H1 (cell line): ENCODE measurements around the gene RMDN3. TPM values are rescaled to one million over a fixed set of nuclear protein-coding genes. Genes with fewer than 3 reads are reported as not detected.

Experiments
- CHD7 ChIP-seq: fragments of 300-600 bp; sonication (generic); IDR thresholded peaks from 2 replicates; pipeline ENCODE4 v1.7.1; 2012; ENCODE audit warnings: low read length, moderate library complexity, mild to moderate bottlenecking, inconsistent platforms; ENCODE audit not compliant: insufficient replicate concordance
- MAFK ChIP-seq: IDR thresholded peaks from 2 replicates; pipeline ENCODE4 v1.6.1; 2012; ENCODE audit warnings: low read depth, mild to moderate bottlenecking, improper control_type of control experiment, low read length
- NANOG ChIP-seq: IDR thresholded peaks from 2 replicates; pipeline ENCODE4 v1.6.1; 2011; ENCODE audit warnings: low read length, low read depth, mild to moderate bottlenecking, inconsistent platforms; ENCODE audit not compliant: insufficient read depth, poor library complexity, severe bottlenecking
- polyA plus RNA-seq, 7 experiments: library from polyadenylated mRNA; depleted of rRNA in 3 of 7; stranded (reverse) in 5 of 7; unstranded in 2 of 7; fragments of >200 nt in 5 of 7; fragments of 200-250 nt in 2 of 7; gene quantifications; 1 replicate in 5 of 7; 2 replicates in 1 of 7; 4 replicates in 1 of 7; pipeline versions ENCODE4 v1.2.1 to v1.2.3, GENCODE V29; 2011 to 2013; ENCODE audit warnings: missing spikeins in 2 of 7, mixed read lengths in 2 of 7
- total RNA-seq: library from RNA; stranded (reverse); fragmentation: NEBNext Ultra II Directional; extraction: Animal tissue kit (Norgen Biotek cat#: 25700); gene quantifications from 2 replicates; pipeline ENCODE4 v1.2.1, GENCODE V29; 2021

Gene RMDN3
- total and polyA plus RNA-seq, 2 of the 8 experiments (the other 6 are each of a cell fraction or from before 2014, with no cell fraction given), result 10.8 to 24.1 TPM

DNA sequence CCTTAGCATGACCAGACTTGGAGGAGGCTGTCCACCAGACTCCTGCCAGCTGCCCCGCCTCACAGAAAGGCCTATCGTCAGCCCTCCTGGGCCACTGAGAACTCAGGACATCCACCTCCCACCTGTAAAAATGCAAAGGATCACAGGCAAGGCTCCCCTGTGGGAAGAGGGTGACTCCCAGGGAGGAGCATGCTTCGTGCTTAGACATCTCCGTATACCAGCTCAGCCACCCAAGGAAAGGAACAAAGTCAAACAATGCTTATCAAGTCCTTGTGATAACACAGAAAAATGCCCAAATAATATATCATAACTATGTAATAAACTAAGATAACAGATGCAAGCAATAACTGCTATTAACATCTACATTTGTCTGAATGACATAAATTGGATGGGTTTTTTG lies 4.2 kb downstream of the RMDN3 start (continued):
- TF ChIP-seq NANOG (no peak), CHD7 (no peak), MAFK (no peak)
